GM12872 (cell line): ENCODE data around the gene DLG2.

Experiments used
- CTCF ChIP-seq: IDR thresholded peaks from 3 replicates; pipeline ENCODE4 v1.5.1; 2011; ENCODE audit warnings: low read depth, mild to moderate bottlenecking, low read length, moderate library complexity; ENCODE audit not compliant: insufficient read depth

Gene DLG2

GRCh38 chr11:83990160-83990733 is 1636.9 kb downstream of the DLG2 start:
- no peak for TF ChIP-seq CTCF

DNA sequence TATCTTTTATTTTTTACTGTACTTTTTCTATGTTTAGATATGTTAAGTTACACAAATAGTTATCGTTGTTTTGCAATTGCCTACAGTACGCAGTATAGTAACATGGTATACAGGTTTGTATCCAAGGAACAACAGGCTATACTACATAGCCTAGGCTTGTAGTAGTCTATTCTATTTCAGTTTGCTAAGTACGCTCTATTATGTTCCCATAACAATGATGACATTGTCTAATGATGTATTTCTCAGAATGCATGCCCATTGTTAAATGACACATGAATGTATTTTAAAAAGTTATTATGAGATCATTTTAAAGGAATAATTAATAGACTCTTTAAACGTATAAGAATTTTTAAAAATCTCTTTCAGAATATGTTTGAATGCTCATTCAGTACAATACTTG is 1644.3 kb downstream of the DLG2 start:
- TF ChIP-seq CTCF = no peak

DNA sequence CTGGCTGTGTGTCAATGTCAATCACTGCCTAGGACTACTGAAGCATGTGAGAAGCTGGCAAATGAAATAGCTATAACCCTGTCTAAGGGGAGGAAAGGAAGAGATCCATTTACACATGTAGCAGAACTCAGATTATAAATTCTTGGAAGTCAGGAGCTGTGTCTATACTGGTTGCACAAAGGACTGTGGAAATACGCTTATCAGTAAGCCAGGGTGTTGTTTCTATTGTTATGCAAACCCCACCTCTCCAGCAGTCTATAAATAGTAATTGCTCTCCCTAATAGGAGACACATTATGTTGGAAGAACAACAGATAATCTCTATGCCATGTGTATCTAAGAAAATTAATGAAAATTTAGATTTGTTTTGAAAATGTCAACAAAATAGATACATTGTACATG is 1647.6 kb downstream of the DLG2 start:
- TF ChIP-seq CTCF = no peak

GRCh38 chr11:83978942-83979341 is 1648.2 kb downstream of the DLG2 start:
- TF ChIP-seq CTCF = no peak

DNA sequence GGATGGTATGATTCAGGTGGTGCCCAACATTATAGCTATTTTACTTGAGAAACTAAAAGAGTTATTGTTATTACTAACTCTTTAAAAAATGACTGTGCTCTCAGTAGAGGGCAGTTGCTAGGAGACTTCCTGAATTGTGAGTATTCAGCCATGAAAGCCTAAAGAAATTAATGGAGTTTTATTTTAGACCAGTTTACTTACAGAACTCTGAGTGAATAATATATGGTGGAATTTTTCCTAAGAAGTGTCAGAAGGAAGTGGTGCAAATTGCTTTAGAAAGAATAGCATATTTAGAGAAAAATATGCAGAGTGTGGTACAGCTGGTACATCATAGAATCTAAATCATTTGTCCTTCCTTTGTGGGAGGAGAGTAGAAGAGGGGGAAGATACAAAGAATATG is 1651.1 kb downstream of the DLG2 start:
- TF ChIP-seq CTCF = no peak

DNA sequence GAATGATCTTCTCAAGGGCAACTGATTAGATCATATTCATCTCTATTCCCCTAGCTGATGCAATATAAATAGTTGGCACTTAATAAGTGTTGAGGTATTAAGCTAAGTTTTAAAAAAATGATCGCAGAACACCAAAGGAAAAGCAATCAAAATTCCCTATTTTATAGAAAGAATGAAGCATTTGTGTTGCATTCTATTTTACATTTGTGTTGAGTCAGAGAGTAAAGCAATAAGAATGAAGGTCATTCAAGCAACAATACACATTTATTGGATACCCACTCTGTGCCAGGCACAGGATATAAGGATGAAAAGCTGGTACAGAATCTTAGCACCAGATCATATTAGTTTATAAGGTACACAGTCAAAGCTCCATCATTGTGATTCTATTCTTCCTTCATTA is 1654.6 kb downstream of the DLG2 start:
- TF ChIP-seq CTCF = no peak

- no peak for TF ChIP-seq CTCF
These were observed 1656.1 kb downstream of the DLG2 start for GRCh38 chr11:83971063-83971462.
